Liver (tissue), 9 donors: ENCODE measurements around the gene SLC22A12. TPM values are rescaled to one million over a fixed set of nuclear protein-coding genes. Genes with fewer than 3 reads are reported as not detected.

Source experiments
- DNase-seq: peaks from one replicate; pipeline ENCODE4 v3.0.0-alpha.2; 2017; ENCODE audit warnings: low spot score
- H3K27ac ChIP-seq, 2 donors: one replicate each; pipeline ENCODE4 v1.7.0; 2013; ENCODE audit warnings: inconsistent platforms in 2 of 2, low read length in 2 of 2, control low read depth in 1 of 2, low read depth in 1 of 2, mild to moderate bottlenecking in 1 of 2
- H3K27me3 ChIP-seq, 4 donors: one replicate each; pipeline versions ENCODE4 v1.6.1 to v1.7.0; 2013; ENCODE audit warnings: low read length in 3 of 4, inconsistent platforms in 1 of 4, mild to moderate bottlenecking in 1 of 4, moderate library complexity in 1 of 4; ENCODE audit not compliant: control insufficient read depth in 4 of 4, insufficient read depth in 4 of 4
- H3K36me3 ChIP-seq, 4 donors: one replicate each; pipeline versions ENCODE4 v1.6.1 to v1.7.0; 2013; ENCODE audit warnings: low read length in 3 of 4, mild to moderate bottlenecking in 3 of 4, low read depth in 1 of 4, moderate library complexity in 1 of 4; ENCODE audit not compliant: control insufficient read depth in 4 of 4, insufficient read depth in 3 of 4
- H3K4me1 ChIP-seq, 4 donors: one replicate each; pipeline versions ENCODE4 v1.6.1 to v1.7.0; 2013; ENCODE audit warnings: low read length in 3 of 4, mild to moderate bottlenecking in 3 of 4, moderate library complexity in 1 of 4; ENCODE audit not compliant: control insufficient read depth in 4 of 4, insufficient read depth in 4 of 4
- H3K4me3 ChIP-seq, 3 donors: one replicate each; pipeline versions ENCODE4 v1.6.1 to v1.7.0; 2013; ENCODE audit warnings: low read length in 3 of 3, control low read depth in 1 of 3, low read depth in 1 of 3, mild to moderate bottlenecking in 1 of 3
- H3K9ac ChIP-seq, 2 donors: one replicate each; pipeline ENCODE4 v1.7.0; 2013; ENCODE audit warnings: low read length in 2 of 2, mild to moderate bottlenecking in 2 of 2, moderate library complexity in 2 of 2, control low read depth in 1 of 2, low read depth in 1 of 2
- H3K9me3 ChIP-seq, 4 donors: one replicate each; pipeline versions ENCODE4 v1.6.1 to v1.7.0; 2013; ENCODE audit warnings: low read length in 3 of 4; ENCODE audit not compliant: control insufficient read depth in 4 of 4
- ATF3 ChIP-seq: IDR thresholded peaks from 2 replicates; pipeline ENCODE4 v1.6.1; 2016; ENCODE audit warnings: antibody characterized with exemption
- CTCF ChIP-seq: fragments of 150-350 bp; IDR thresholded peaks from 2 replicates; pipeline ENCODE4 v1.5.1; 2017; ENCODE audit warnings: improper control_type of control experiment, low read depth, low read length; ENCODE audit not compliant: missing input control
- EGR1 ChIP-seq, 2 donors: IDR thresholded peaks; 2 replicates each; pipeline ENCODE4 v1.6.1; 2016 to 2018; ENCODE audit warnings: antibody characterized with exemption in 2 of 2, low read depth in 2 of 2
- FOXA1 ChIP-seq: IDR thresholded peaks from 2 replicates; pipeline ENCODE4 v1.6.1; 2016; ENCODE audit warnings: antibody characterized with exemption
- FOXA2 ChIP-seq: IDR thresholded peaks from 2 replicates; pipeline ENCODE4 v1.6.1; 2016; ENCODE audit warnings: antibody characterized with exemption
- GABPA ChIP-seq, 2 donors: IDR thresholded peaks in 1 of 2; conservative IDR thresholded peaks in 1 of 2; 2 replicates each; pipeline ENCODE4 v1.6.1; 2016; ENCODE audit warnings: antibody characterized with exemption in 2 of 2, mild to moderate bottlenecking in 1 of 2, moderate library complexity in 1 of 2
- HNF4A ChIP-seq, 2 donors: conservative IDR thresholded peaks; 2 replicates each; pipeline ENCODE4 v1.6.1; 2016; ENCODE audit warnings: antibody characterized with exemption in 2 of 2, mild to moderate bottlenecking in 2 of 2
- HNF4G ChIP-seq: IDR thresholded peaks from 2 replicates; pipeline ENCODE4 v1.6.1; 2016; ENCODE audit warnings: antibody characterized with exemption
- JUND ChIP-seq, 2 donors: IDR thresholded peaks; 2 replicates each; pipeline ENCODE4 v1.6.1; 2016; ENCODE audit warnings: antibody characterized with exemption in 2 of 2
- MAX ChIP-seq: IDR thresholded peaks from 2 replicates; pipeline ENCODE4 v1.6.1; 2016; ENCODE audit warnings: antibody characterized with exemption
- NR2F2 ChIP-seq: IDR thresholded peaks from 2 replicates; pipeline ENCODE4 v1.6.1; 2016; ENCODE audit warnings: antibody characterized with exemption
- RAD21 ChIP-seq, 2 donors: IDR thresholded peaks; 2 replicates each; pipeline ENCODE4 v1.6.1; 2016; ENCODE audit warnings: antibody characterized with exemption in 2 of 2, mild to moderate bottlenecking in 2 of 2
- REST ChIP-seq: IDR thresholded peaks from 2 replicates; pipeline ENCODE4 v1.6.1; 2016; ENCODE audit warnings: antibody characterized with exemption, mild to moderate bottlenecking
- RXRA ChIP-seq, 2 donors: IDR thresholded peaks; 2 replicates each; pipeline ENCODE4 v1.6.1; 2017 to 2018; ENCODE audit warnings: antibody characterized with exemption in 2 of 2, mild to moderate bottlenecking in 1 of 2
- SP1 ChIP-seq: IDR thresholded peaks from 2 replicates; pipeline ENCODE4 v1.6.1; 2018; ENCODE audit warnings: antibody characterized with exemption, mild to moderate bottlenecking
- TAF1 ChIP-seq: conservative IDR thresholded peaks from 2 replicates; pipeline ENCODE4 v1.6.1; 2016; ENCODE audit warnings: antibody characterized with exemption, mild to moderate bottlenecking
- YY1 ChIP-seq: IDR thresholded peaks from 2 replicates; pipeline ENCODE4 v1.6.1; 2016; ENCODE audit warnings: antibody characterized with exemption, mild to moderate bottlenecking
- ZBTB33 ChIP-seq: IDR thresholded peaks from 2 replicates; pipeline ENCODE4 v1.6.1; 2016; ENCODE audit warnings: antibody characterized with exemption
- WGBS: extraction: QIAGEN DNeasy Blood & Tissue Kit; methylation state at CpG from one replicate; pipeline ENCODE4 v1.1.7; 2013; 5-methylcytosine and 5-hydroxymethylcytosine counted together
- polyA plus RNA-seq, 2 donors: library from polyadenylated mRNA; stranded (reverse) in 1 of 2; unstranded in 1 of 2; fragments of 200-250 nt in 1 of 2; fragments of >200 nt in 1 of 2; fragmentation: Nextera tagmentation in 1 of 2; extraction: Ambion mirVana in 1 of 2; gene quantifications; one replicate each; pipeline versions ENCODE4 v1.2.1 to v1.2.3, GENCODE V29; 2013 to 2015
- total RNA-seq, 2 donors: library from RNA; depleted of rRNA; stranded (reverse); fragments of >200 nt; gene quantifications; one replicate each; pipeline ENCODE4 v1.2.3, GENCODE V29; 2014
- donor health status: healthy.
- donor health status: healthy.
- donor health status: healthy.
- donor health status: healthy.
- donor health status: healthy.

Gene SLC22A12
- total and polyA plus RNA-seq, 4 donors: under 0.01 to 0.02 TPM; not detected in 2

GRCh38 chr11:64628596-64628995, 37.6 kb downstream of the SLC22A12 start:
- no peak for DNase-seq
- H3K9me3 ChIP-seq: no peaks in the 10 kb centered on the region
- 92% methylated on average over 2 of the region's 2 CpGs for WGBS

More at GRCh38 chr11:64628596-64628995, 37.6 kb downstream of the SLC22A12 start:
- H3K4me1 ChIP-seq: no peaks in the 10 kb centered on the region
- TF ChIP-seq RAD21 (IDR thresholded peaks at IDR 0.05) (no peak), FOXA1 (no peak), YY1 (no peak), TAF1 (no peak), HNF4A (conservative IDR thresholded peaks at IDR 0.05) (no peak), REST (no peak), GABPA (IDR thresholded peaks at IDR 0.05 in 1 of 2, conservative IDR thresholded peaks at IDR 0.05 in 1 of 2) (no peak), FOXA2 (no peak), NR2F2 (no peak), MAX (no peak), RXRA (IDR thresholded peaks at IDR 0.05) (no peak), SP1 (no peak), HNF4G (no peak), ATF3 (no peak), ZBTB33 (no peak), CTCF (no peak), JUND (IDR thresholded peaks at IDR 0.05) (no peak), EGR1 (IDR thresholded peaks at IDR 0.05; ENCODE audit: low read depth in 2 of 2) (no peak)
- no peak overlapping the region for H3K4me3 ChIP-seq
- H3K36me3 ChIP-seq: no peaks in the 10 kb centered on the region
- no peak overlapping the region for H3K9ac ChIP-seq
- no peaks in the 10 kb centered on the region for H3K27me3 ChIP-seq
- H3K27ac ChIP-seq: no peak overlapping the region
